ENCODE measurements around the gene WIPF1.

GRCh38 chr2:174610243-174610995 lies 12.8 kb upstream of the WIPF1 start:
- TF ChIP-seq POLR2AphosphoS5 (IDR thresholded peaks at IDR 0.05; ENCODE audit: low read depth, low read length), result no peak
- TF ChIP-seq POLR2A (IDR thresholded peaks at IDR 0.05; ENCODE audit: low read depth, low read length), result no peak; the same call in 1 of the 2 replicates
